VCaP (cell line): ENCODE measurements around the gene LPGAT1.

Source experiments
- H3K27ac ChIP-seq: fragments of 450-650 bp; 2 replicates; pipeline ENCODE4 v1.5.1; 2017
- CTCF ChIP-seq: fragments of 450-650 bp; conservative IDR thresholded peaks from 2 replicates; pipeline ENCODE4 v1.5.1; 2017; ENCODE audit warnings: mild to moderate bottlenecking, moderate library complexity

Gene LPGAT1

DNA sequence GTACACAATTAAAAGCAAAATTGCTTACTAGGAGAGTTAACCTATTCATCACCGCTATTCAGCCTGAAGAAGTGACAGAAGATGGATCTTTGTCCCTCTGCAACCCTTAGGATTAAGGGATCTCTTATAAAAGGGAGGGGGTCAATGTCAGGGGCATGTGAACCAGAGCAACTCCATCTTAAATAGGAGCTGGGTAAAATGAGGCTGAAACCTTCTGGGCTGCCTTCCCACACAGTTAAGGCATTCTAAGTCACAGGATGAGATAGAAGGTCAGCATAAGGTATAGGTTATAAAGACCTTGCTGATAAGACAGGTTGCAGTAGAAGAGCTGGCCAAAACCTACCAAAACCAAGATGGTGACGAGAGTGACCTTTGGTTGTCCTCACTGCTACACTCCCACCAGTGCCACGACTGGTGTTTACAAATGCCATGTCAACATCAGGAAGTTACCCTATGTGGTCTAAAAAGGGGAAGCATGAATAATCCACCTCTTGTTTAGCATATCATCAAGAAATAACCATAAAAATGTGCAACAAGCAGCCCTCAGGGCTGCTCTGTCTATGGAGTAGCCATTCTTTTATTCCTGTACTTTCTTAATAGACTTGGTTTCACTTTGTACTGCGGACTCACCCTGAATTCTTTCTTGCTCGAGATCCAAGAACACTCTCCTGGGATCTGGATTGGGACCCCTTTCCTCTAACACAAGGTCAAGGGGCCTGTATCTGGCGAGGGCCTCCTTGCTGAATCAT, 119.8 kb downstream of the LPGAT1 start:
- no peak overlapping the region for H3K27ac ChIP-seq
- TF ChIP-seq CTCF, result no peak

DNA sequence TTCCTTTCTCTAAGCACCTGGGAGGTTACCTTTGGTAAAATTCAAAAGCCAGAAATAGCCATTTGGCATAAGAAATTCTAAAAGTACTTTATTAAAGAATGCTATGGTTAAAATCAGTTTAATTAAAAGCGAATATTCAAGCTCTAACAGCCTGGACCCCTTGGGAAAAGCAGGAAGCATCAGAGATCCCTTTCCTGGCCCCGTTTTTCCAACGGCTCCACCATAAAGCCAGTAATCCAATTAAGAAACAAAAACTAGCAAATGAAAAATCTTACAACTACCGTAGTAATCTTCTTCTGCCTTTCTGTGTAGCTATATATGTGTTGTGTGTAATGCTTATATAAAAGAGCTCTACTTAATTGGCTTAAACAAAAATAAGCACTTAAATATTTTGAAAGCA, 121.6 kb downstream of the LPGAT1 start:
- no peak overlapping the region for H3K27ac ChIP-seq
- TF ChIP-seq CTCF, result no peak

DNA sequence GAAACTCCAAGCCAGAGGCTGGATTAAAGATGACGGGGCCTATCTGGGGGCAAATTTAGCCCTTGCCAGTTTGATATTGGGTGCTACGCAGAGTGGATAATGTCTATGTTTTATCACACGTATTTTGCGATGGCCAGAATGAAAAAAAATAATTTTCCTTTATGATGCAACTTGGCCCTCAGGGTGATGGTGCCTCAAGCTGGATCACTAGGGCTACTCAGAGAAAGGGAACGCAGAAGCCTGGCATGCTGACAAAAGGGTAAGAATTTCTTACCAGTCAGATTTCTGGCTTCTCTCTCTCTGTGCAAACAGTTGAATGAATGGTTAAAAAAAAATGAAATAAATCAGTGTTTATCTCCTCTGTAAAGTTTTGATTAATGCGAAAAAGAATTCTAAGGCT, 122.6 kb downstream of the LPGAT1 start:
- no peak for TF ChIP-seq CTCF
- H3K27ac ChIP-seq, result no peak overlapping the region

- H3K27ac ChIP-seq, result no peak overlapping the region
These were observed 125.0 kb downstream of the LPGAT1 start for GRCh38 chr1:211705467-211706091.

DNA sequence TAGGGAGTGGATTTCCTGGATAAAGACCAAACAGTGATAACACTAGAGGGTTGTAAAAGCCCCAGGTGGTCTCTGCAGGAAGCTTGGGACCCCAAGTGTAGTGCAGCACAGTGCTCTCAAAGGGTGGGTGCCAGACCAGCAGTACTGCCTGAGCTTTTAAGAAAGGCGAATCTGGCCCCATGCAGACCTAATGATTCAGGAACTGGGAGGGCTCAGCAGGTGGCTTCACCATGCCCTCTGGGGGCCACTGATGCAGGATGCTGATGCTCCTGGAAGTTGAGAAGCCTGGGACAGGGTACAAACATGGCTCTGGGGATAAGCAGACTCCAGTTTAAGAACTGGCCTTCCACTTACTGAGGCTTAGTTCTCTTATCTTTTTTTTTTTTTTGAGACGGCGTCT, 126.0 kb downstream of the LPGAT1 start:
- H3K27ac ChIP-seq, result no peak overlapping the region
- TF ChIP-seq CTCF, result no peak

More at GRCh38 chr1:211705467-211706091, 125.0 kb downstream of the LPGAT1 start:
- no peak for TF ChIP-seq CTCF

DNA sequence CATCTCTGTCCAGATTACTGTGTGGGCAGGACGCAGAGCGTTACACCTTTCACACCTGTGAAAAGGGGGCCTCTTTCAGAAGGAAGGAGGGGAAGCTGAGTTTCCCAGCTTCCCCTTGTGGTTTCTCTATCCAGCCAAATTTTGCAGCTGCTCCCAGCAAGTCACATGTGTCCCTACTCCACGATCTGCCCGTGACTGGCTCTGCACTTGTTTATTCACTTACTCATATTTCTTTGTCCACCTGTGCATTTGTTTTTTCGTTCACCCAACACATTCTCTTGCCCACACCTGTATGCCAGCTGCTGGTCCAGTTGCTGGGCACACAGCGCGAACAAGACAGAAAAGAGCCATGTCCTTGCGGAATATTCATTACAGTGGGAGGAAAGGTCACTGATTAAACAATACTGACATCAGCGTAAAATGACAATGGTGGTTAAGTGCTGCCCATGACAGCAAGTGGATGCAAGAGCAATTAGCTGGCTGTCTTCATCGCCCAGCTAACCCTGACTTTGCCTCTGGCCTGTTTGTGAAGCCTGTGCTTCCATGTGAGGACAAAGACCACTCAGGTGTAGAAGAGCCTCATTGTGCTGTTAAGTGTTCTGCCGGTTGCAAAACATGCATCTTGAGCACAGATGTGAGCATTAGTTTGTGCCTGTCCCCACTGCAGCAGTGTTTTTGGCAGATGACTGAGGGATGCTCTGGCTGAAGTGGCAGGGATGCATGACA, 126.6 kb downstream of the LPGAT1 start:
- TF ChIP-seq CTCF, result no peak
- no peak overlapping the region for H3K27ac ChIP-seq

- no peak overlapping the region for H3K27ac ChIP-seq
- no peak for TF ChIP-seq CTCF
These were observed 128.8 kb downstream of the LPGAT1 start for GRCh38 chr1:211701733-211702132.
